GOT3 (cell line): Measurements from ENCODE around the gene C5AR1.
"Not testable (repeated sequence)": the region's sequence is repeated elsewhere in the genome, so short reads cannot be mapped to it uniquely, and the experiment has no call there.

Source experiments
- DNase-seq: peaks from one replicate; lab custom pipeline; 2025; ENCODE audit warnings: mixed read lengths; lab: John Stamatoyannopoulos, UW

C5AR1 gene

DNA sequence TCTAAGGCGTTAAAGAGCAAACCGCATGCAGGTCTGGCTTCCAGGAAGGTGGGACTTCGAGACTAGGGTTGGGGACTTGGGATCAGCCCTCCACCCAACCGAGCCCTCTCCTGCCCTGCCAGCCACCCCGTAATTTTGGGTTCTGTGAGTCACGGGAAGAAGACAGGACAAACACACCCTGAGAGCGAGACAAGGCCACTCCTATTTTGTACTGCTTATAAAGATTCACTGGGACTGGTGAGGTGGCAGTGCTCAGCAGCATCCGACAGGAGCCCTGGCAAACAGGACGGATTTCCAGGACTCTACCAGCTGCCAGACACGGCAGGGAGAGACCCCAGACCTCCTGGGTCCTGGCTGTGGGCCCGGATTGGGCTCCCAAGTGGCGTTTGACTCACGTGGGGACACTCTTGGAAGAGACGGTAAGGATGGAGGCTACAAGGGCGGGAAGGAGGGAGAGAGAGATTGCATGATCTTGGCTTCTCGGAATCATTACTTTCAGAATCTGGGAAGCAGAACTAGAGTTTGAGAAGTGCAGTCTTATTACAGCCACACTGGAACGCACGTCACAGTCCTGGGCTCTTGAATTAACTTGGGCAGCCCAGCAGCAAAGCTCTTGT is 22.4 kb downstream of the C5AR1 start, which contains the start of gene C5AR2:
Gene C5AR2 (plus strand): TSS at position 245 of the 617 bp plus-strand sequence. CDS start 8,625 bp downstream, outside the sequence.
- no peak for DNase-seq

DNA sequence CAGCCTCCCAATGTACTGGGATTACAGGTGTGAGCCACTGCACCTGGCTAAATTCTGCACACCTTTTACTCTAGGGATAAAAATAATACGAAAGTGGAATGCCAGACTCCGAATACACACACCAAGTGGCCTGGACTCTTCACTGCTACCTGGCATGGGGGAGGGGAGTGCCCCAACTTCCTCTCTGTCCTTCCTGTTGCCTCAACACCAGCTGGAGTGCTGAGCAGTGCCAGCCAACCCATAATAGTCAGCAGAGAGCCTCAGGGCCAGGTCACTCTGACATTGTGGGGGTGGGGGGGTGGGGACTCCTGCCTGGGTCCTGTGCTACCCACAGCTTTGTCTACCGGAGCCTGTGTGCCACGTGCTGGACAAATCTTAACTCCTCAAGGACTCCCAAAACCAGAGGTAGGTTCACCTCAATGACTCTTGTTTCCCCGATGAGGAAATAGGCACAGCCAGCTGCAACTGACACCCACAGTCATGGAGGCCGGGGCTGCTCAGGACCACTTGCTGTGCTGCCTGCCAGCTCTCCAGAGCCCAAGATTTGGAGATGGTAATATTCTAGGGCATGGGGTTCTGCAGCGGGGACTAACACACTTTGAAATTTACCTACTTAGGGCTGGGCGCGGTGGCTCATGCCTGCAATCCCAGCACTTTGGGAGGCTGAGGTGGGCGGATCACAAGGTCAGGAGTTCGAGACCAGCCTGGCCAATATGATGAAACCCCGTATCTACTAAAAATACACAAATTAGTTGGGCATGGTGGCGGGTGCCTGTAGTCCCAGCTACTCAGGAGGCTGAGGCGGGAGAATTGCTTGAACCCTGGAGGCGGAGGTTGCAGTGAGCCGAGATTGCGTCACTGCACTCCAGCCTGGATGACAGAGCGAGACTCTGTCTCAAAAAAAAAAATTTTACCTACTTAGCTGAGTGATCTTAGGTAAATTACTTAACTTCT is 27.4 kb downstream of the C5AR1 start:
- DNase-seq: not testable (repeated sequence)

GRCh38 chr19:47339196-47339880 is 29.7 kb downstream of the C5AR1 start:
- no peak for DNase-seq

- DNase-seq: no peak
Measured at GRCh38 chr19:47340477-47341208, 31.0 kb downstream of the C5AR1 start.

- DNase-seq: no peak
Measured at GRCh38 chr19:47341734-47342133, 32.1 kb downstream of the C5AR1 start.

- no peak for DNase-seq
Measured at GRCh38 chr19:47343194-47343802, 33.6 kb downstream of the C5AR1 start.

- DNase-seq: no peak
Measured at GRCh38 chr19:47344425-47344824, 34.8 kb downstream of the C5AR1 start.

GRCh38 chr19:47346024-47346423 is 36.4 kb downstream of the C5AR1 start:
- DNase-seq: not testable (repeated sequence)

DNA sequence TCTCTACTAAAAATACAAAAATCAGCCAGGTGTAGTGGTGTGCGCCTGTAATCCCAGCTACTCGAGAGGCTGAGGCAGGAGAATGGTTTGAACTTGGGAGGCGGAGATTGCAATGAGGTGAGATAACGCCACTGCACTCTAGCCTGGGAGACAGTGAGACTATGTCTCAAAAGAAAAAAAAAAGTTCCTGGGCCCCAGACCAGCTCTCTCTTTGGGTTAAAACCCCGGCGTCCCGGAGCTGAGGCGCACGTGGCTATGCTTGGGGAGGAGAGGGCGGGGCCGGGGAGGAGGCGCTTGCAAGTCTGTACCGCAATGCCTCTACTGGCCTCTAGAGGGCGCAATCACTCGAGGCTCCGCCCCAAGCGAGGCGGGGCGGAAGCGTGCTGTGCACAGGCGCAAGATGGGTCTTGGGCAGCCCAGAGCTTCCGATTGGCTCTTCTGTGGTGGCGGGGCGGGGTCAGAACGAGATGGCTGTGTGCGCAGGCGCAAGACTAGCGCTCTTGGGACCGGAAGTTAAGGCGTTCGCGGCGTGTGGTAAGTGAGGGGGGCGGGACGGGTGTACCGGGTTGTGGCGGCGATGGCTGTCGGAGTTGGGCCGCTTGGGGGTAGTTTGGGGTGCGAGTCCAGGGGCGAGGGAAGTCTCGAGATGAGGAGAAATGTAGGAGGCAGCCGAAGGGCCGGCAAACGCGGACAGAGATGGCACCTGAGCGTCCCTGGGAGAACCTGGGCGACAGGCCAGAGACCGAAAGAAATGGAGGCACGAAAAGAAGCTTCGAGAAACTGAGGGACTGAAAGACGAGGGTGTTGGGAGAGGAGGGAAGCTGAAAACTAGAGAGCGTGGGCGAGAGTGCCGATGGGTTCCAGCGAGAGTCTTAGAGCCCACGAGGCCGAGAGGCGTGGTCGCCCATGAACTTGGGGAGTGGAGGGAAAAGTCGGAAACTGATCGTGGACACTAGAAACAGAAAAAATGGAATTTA is 39.4 kb downstream of the C5AR1 start, which contains the start of gene DHX34:
Gene DHX34 (plus strand): TSS at position 497 of the 977 bp plus-strand sequence. CDS start 3,716 bp downstream, outside the sequence.
- peak; percentile 97 for DNase-seq

DNA sequence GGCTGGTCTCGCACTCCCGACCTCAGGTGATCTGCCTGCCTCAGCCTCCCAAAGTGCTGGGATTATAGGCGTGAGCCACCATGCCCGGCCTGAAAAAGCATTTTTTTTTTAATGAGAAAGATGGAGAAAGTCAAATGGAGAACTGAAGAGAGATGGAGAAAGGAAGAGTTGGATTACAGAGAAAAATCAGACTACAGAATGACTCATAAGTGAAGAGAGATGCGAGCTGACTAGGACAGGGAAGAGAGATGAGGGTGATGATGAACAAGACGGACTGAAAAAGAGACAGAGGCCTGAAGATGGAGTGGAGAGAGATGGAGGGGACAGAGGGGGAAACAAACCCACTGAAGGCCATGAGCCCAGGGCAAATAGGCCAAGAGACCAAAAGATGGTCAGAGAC is 41.0 kb downstream of the C5AR1 start:
- DNase-seq: no peak

DNA sequence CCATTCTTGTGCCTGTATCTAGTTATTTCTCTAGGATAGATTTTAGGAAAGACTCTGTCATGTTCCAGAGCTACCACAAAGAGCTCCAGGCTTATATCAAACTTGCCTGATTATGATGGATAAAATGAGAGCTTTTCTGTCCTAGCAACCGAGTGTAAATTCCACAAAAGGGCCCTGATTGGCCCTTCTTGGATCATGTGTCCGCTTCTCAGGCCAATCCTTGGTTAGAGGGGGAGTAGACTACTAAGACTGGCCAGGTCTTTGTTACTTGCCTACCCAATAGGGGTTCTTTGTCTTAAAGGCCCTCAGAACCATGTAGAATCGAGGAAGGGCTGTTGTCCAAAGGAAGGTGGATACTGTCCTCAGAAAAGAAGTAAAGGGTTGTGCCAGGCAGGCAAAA is 41.9 kb downstream of the C5AR1 start:
- DNase-seq: no peak

DNA sequence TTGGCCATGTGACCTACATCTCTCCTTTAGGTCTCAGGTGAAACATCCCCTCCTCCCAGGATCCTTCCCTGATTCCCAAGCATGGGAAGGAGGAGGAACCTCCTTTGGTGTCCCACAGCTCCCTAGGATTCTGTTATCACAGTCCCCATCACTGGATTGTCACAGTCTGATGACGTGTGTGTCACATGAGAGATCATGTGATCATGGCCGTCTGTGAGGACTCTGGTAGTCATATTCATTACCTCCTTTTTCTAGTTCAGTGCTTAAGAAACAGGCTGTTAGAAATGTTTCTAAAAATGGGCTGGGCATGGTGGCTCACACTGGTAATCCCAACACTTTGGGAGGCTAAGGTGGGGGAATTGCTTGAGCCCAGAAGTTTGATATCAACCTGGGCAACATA is 42.4 kb downstream of the C5AR1 start:
- DNase-seq: no peak

- DNase-seq: no peak
Measured at GRCh38 chr19:47353307-47353712, 43.6 kb downstream of the C5AR1 start.

DNA sequence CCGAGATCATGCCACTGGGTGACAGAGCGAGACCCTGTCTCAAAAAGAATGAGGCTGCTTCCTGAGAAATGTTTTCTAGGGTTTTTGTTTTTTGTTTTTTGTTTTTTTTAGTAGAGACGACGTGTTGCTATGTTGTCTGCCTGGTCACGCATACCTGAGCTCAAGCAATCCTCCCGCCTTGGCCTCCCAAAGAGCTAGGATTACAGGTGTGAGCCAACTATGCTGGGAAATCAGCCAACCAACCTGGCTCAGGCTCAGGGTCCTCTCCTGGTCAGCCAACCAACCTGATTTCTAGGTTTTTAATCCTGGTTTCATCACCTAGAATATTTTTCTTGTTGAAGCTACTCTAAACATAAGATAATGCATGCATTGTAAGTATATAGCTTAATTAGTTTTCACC is 47.2 kb downstream of the C5AR1 start:
- DNase-seq: no peak

DNA sequence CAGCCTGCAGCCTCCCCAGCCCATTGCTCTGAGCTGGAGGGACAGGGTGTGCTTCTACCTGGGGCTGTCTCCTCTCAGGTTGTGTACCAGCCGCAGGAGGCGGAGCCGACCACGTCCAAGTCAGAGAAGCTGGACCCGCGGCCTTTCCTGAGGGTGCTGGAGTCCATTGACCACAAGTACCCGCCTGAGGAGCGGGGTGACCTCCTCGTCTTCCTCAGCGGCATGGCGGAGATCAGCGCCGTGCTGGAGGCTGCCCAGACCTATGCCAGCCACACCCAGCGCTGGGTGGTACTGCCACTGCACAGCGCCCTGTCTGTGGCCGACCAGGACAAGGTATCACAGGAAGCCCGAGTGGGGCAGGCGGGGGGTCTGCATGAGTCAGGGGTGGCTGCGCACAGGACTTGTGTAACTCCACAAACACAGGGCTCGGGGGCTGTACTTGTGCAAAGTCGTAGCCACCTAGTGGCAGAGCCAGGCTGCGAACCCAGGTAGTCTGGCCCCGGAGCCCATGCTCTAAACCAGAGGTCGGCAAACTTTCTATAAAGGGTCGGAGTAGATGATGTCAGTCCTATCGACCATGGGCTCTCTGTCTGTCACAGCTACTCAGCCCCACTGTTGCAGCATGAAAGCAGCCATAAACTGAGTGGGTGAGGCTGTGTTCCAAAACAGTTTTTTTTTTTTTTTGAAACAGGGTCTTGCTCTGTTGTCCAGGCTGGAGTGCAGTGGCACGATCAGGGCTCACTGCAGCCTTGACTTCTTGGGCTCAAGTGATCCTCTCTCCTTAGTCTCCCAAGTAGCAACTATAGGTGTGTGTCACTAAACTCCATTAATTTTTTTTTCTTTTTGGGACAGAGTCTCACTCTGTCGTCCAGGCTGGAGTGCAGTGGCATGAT is 48.4 kb downstream of the C5AR1 start:
- no peak for DNase-seq

DNA sequence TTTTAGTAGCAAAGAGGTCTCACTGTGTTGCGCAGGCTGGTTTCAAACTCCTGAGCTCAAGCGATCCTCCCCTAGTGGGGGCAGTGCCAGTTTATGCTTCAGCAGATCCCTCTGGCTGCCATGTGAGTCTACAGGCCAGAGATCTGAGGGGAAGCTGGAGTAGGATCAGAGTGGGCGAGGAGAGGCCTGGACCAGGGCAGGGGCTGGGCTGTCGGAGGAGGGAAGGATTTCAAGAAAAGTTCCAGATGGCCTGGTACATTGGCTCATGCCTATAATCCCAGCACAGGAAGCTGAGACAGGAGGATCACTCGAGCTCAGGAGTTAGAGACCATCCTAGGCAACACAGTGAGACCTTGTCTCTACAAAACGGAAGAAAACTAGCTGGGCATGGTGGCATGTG is 49.3 kb downstream of the C5AR1 start:
- DNase-seq: no peak

DNA sequence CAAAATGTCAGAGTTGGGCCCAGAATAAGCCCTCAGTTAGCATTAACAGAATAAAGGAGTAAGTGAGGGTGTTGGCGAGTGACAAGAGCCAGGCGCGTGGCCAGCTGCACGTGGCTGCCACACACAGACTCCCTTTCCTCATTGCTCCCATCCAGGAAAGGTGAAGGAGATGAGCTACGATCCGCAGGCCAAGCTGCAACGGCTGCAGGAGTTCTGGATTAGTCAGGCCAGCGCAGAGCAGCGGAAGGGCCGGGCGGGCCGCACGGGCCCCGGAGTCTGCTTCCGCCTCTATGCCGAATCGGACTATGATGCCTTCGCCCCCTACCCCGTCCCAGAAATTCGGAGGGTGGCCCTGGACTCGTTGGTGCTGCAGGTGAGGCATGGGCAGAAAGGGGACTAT is 52.7 kb downstream of the C5AR1 start:
- no peak for DNase-seq

GRCh38 chr19:47363758-47364531 is 54.3 kb downstream of the C5AR1 start:
- no peak for DNase-seq
